Measurements from ENCODE around the gene RBM18. TPM values are rescaled to one million over a fixed set of nuclear protein-coding genes. Genes with fewer than 3 reads are reported as not detected.

The RBM18 gene
- total RNA-seq, 4 donors from 2014 or later: 10.1 to 14.6 (median 13.3) TPM

DNA sequence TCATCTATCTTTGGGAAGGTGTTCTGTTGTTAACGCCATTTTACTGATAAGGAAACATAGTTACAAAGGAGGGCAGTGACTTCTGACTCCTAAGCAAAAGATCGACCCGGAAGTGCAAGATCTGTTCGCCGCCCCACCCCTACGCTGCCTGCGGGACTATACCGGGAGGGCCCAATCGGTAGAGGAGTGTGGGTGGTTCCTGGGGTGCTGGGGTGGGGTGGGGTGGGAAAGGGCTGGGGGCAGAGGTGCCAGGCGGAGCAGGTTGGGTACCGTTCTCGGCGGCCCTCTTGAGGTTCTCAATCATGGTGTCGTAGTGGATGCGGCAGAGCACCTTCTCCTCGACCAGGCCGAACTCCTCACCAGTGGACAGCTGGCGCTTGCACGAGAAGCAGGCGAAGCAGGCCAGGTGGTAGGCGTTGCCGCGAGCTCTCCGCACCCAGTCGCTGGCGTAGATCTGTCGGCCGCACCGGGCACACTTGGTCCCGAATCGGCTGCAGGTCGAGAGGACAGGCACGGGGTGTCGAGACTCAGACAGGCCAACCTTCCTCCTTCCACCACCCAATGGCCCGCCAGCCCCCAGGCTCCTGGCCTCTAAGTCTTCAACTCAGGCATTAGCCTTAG lies 47.7 kb downstream of the RBM18 start:
- Histone ChIP-seq H3K36me3 (no peaks in the 10 kb centered on the region), H3K9me3 (no peaks in the 10 kb centered on the region), H3K27me3 (peaks cover 4 to 100% (median 83%) of the 10 kb centered on the region in 4 donors), H3K4me1 (peaks cover 36 to 52% (median 48%) of the 10 kb centered on the region in 4 donors), H3K27ac (replicated peaks in 1 of 4) (no peak overlapping the region), H3K4me3 (no peak overlapping the region)
- 79% methylated on average over 23 of the region's 35 CpGs for WGBS
- intact Hi-C loops (cut with DNase I): no loop called here
- TF ChIP-seq POLR2AphosphoS5 (IDR thresholded peaks at IDR 0.05) (no peak), EP300 (IDR thresholded peaks at IDR 0.05) (no peak), POLR2A (IDR thresholded peaks at IDR 0.05; ENCODE audit: low read depth) (no peak)
- TF ChIP-seq, protein P1, sequence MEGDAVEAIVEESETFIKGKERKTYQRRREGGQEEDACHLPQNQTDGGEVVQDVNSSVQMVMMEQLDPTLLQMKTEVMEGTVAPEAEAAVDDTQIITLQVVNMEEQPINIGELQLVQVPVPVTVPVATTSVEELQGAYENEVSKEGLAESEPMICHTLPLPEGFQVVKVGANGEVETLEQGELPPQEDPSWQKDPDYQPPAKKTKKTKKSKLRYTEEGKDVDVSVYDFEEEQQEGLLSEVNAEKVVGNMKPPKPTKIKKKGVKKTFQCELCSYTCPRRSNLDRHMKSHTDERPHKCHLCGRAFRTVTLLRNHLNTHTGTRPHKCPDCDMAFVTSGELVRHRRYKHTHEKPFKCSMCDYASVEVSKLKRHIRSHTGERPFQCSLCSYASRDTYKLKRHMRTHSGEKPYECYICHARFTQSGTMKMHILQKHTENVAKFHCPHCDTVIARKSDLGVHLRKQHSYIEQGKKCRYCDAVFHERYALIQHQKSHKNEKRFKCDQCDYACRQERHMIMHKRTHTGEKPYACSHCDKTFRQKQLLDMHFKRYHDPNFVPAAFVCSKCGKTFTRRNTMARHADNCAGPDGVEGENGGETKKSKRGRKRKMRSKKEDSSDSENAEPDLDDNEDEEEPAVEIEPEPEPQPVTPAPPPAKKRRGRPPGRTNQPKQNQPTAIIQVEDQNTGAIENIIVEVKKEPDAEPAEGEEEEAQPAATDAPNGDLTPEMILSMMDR (IDR thresholded peaks at IDR 0.05): no peak
- no peak for DNase-seq (ENCODE audit: extremely low spot score)

DNA sequence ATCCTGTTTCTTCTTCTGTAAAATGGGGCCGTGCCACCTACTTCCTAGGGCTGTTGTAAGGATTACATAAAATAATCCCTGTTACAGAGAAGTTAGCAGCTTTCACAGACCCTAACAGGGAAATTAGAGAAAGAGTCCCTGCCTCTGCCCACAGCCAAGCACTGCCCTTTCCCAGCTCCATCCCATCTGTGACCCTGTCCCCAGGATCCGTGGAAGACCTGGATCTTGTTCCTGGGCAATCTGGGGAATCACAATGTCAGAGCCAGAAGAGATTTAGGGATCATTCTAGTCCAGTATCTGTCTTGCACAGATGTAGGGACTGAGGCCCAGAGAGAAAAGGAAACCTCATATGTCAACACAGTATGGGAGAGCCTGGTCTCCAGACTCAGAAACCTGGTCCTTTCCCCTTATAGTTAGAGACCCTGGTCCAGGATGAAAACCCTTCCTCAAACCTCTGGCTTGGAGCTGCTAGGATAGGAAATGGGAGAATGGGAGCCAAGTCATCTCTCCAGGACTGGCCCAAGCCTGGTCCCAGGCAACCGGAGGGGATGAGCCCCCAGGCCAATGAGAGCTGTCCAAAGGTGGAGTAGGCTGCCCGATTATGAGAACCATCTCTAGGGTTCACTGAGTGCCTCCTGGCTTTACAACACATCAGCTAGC lies 48.4 kb downstream of the RBM18 start:
- no peak for DNase-seq (ENCODE audit: extremely low spot score)
- Histone ChIP-seq H3K27me3 (peaks cover 4 to 100% (median 78%) of the 10 kb centered on the region in 4 donors), H3K4me3 (no peak overlapping the region), H3K9me3 (no peaks in the 10 kb centered on the region), H3K27ac (replicated peaks in 1 of 4) (no peak overlapping the region), H3K36me3 (no peaks in the 10 kb centered on the region), H3K4me1 (peaks cover 34 to 49% (median 45%) of the 10 kb centered on the region in 4 donors)
- intact Hi-C loops (cut with DNase I): no loop called here
- no peak for TF ChIP-seq POLR2AphosphoS5 (IDR thresholded peaks at IDR 0.05)
- 68% methylated on average over 4 of the region's 4 CpGs for whole genome bisulfite sequencing

DNA sequence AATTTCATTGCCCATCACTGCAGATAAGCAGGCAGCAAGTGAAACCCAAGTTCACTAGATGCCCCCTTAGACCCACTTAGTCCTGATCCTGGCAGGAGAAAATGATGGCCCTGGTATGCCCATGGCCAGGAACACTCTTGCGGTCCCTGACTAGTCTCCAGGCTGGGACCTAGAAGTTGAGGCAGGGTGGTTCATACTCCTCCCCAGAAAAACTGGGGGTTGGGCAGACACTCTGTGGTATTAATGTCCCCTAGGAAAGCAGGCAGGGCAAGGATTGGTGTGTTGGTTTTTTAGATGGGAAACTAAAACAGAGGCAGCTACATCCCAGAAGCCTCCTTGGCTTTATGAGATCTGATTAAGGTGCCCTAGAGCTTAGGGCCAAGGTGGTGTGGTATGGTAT lies 49.0 kb downstream of the RBM18 start:
- intact Hi-C loops (cut with DNase I): no loop called here
- Histone ChIP-seq H3K27me3 (peaks cover 4 to 100% (median 73%) of the 10 kb centered on the region in 4 donors), H3K27ac (replicated peaks in 1 of 4) (no peak overlapping the region), H3K36me3 (no peaks in the 10 kb centered on the region), H3K4me3 (no peak overlapping the region), H3K9me3 (no peaks in the 10 kb centered on the region), H3K4me1 (peaks cover 30 to 43% (median 39%) of the 10 kb centered on the region in 4 donors)
- TF ChIP-seq POLR2A (IDR thresholded peaks at IDR 0.05; ENCODE audit: low read depth) (no peak), POLR2AphosphoS5 (IDR thresholded peaks at IDR 0.05) (no peak), EP300 (IDR thresholded peaks at IDR 0.05) (no peak)
- TF ChIP-seq, protein P1 (IDR thresholded peaks at IDR 0.05): no peak
- DNase-seq (ENCODE audit: extremely low spot score): no peak
- 88% methylated on average over 1 of the region's 1 CpG for WGBS

DNA sequence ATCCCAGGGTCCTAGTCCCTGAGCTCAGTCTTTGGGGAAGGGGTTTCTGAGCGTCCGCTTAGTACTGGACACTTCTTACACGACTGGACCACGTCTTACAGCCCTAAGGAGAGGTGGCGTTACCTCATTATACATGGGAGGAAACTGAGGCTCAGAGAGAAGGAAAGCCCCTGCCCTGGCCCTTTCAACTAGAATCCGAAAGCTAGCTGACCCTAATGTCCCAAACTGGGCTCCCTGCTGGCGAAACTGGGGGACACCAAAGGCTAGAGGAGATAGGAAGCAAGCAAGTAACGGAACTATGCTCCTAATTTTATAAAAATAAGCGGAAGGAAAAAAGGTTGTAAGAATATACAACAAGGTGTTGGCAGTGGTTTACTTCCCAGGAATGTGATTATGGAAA lies 50.1 kb downstream of the RBM18 start:
- no peak for DNase-seq (ENCODE audit: extremely low spot score)
- intact Hi-C loops (cut with DNase I): no loop called here
- peak overlapping the region in 3 of 4 donors; percentile 47 to 56 (median 48) for H3K4me3 ChIP-seq
- no peaks in the 10 kb centered on the region for H3K36me3 ChIP-seq
- peaks cover 4 to 97% (median 61%) of the 10 kb centered on the region in 4 donors for H3K27me3 ChIP-seq
- no peak overlapping the region for H3K27ac ChIP-seq (replicated peaks in 1 of 4)
- peaks cover 20 to 31% (median 28%) of the 10 kb centered on the region in 4 donors for H3K4me1 ChIP-seq
- H3K9me3 ChIP-seq: no peaks in the 10 kb centered on the region
- 48% methylated on average over 7 of the region's 9 CpGs for WGBS
- TF ChIP-seq POLR2AphosphoS5 (IDR thresholded peaks at IDR 0.05): no peak
- TF ChIP-seq POLR2A (IDR thresholded peaks at IDR 0.05; ENCODE audit: low read depth): no peak
- TF ChIP-seq, protein P1 (IDR thresholded peaks at IDR 0.05): no peak

DNA sequence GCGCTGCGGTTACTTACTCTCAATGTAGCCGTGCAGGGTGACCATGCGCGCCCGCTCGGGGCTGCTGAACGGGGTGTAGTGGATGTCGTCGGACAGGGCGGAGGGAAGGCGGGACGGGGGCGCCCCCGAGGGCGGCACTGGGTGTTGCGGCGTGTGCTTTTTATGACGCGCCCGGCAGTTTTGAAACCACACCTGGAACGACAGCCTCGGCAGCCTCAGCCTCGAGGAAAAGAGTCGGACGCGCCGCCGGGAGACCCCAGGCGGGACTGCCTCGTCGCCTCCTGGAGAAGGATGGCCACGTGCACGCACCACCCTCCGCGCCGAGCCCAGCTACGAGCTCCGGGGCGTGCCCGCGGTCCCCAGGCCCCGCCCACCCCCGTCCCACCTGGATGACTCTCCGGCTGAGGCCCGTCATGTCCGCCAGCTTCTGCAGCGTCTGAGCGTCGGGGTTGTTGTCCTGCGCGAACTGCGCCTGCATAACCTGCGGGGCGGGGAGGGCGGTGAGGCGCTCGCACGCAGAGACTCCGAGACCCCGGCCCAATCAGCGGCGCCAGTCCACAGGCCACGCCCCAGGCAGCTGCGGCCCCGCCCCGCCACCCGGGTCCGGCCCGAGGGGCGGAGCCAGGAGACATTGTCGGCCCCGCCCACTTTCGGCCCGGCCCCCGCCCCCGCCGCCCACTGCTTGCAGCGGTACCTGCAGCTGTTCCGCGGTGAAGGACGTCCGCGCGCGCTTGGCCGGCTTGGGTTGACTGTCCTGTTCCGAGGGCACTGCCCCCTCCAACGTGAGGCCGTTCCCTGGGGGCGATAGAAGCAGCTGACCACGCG lies 50.8 kb downstream of the RBM18 start:
- no peaks in the 10 kb centered on the region for H3K9me3 ChIP-seq
- WGBS: 3% methylated on average over 17 of the region's 93 CpGs
- H3K4me3 ChIP-seq: peak overlapping the region; percentile 44 to 56 (median 48)
- no peak overlapping the region for H3K27ac ChIP-seq (replicated peaks in 1 of 4)
- peaks cover 4 to 92% (median 54%) of the 10 kb centered on the region in 4 donors for H3K27me3 ChIP-seq
- TF ChIP-seq POLR2AphosphoS5 (IDR thresholded peaks at IDR 0.05): no peak
- TF ChIP-seq, protein P1 (IDR thresholded peaks at IDR 0.05): no peak
- no peak for TF ChIP-seq EP300 (IDR thresholded peaks at IDR 0.05)
- no peak for TF ChIP-seq POLR2A (IDR thresholded peaks at IDR 0.05; ENCODE audit: low read depth)
- intact Hi-C loops (cut with DNase I): no loop called here
- no peak for DNase-seq (ENCODE audit: extremely low spot score)
- peaks cover 13 to 24% (median 20%) of the 10 kb centered on the region in 4 donors for H3K4me1 ChIP-seq
- no peaks in the 10 kb centered on the region for H3K36me3 ChIP-seq

Data from esophagus muscularis mucosa (tissue), 4 donors.